GM21737 (cell line): Measurements from ENCODE around the gene LIN7B.
"Not testable (repeated sequence)": the region's sequence is repeated elsewhere in the genome, so short reads cannot be mapped to it uniquely, and the experiment has no call there.

Source experiments
- ATAC-seq: cut with Tn5 transposase; IDR thresholded peaks from one replicate; pipeline ENCODE4 v1.9.1; 2021; ENCODE audit warnings: mild to moderate bottlenecking, moderate library complexity; ENCODE audit not compliant: unreplicated experiment

LIN7B gene

DNA sequence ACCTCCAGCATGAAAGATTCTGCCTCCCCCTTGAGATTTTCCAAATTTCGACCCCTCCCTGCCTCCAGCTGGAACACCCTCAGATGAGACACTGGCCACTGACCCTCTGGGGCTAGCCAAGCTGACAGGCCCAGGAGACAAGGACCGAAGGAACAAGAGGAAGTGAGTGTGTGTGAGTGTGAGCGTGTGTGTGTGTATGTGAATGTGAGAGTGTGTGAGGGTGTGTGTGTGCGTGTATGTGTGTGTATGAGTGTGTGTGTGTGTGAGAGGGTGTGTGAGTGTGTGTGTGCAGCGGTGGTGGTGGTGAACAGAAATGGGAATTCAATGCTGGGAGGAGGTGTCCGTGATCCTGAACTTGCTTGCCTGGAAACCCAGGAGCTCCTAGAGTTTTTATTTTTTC, 27.2 kb downstream of the LIN7B start:
- no peak for ATAC-seq

DNA sequence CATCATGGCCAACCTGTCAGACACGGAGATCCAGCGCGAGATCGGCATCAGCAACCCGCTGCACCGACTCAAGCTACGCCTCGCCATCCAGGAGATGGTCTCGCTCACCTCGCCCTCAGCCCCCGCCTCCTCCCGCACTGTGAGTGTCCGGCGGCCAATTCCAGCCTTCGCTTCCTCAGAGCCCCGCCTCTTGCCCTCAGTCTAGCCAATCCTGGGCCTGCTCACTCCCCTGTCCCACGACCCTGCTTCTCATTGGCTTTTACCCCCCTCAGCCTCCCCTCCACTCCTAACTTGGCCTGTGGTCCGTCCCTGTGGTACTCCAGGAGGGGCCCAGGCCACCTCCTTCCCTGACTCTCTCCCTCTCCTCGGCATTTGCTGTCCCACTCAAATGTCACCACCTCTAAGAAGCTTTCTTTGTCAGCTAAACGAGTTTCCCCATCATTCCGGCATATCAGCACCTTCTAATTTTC, 28.7 kb downstream of the LIN7B start:
- no peak for ATAC-seq

- no peak for ATAC-seq
These were observed 31.6 kb downstream of the LIN7B start for GRCh38 chr19:49145573-49146407.

DNA sequence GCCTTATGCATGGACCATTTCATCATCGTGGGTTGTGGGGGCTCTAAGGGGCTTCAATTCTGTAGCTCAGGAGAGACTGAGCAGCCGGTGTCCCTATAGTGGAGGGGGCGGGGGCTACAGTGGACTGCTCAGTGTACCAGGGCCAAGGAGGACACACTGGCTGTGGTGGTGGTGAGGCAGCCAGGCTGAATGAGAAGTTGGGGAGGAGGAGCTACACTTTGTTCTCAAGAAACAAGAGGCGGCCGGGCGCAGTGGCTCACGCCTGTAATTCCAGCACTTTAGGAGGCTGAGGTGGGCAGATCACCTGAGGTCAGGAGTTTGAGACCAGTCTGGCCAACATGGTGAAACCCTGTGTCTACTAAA, 32.2 kb downstream of the LIN7B start:
- not testable (repeated sequence) for ATAC-seq

- no peak for ATAC-seq
These were observed 34.0 kb downstream of the LIN7B start for GRCh38 chr19:49148044-49148682.

DNA sequence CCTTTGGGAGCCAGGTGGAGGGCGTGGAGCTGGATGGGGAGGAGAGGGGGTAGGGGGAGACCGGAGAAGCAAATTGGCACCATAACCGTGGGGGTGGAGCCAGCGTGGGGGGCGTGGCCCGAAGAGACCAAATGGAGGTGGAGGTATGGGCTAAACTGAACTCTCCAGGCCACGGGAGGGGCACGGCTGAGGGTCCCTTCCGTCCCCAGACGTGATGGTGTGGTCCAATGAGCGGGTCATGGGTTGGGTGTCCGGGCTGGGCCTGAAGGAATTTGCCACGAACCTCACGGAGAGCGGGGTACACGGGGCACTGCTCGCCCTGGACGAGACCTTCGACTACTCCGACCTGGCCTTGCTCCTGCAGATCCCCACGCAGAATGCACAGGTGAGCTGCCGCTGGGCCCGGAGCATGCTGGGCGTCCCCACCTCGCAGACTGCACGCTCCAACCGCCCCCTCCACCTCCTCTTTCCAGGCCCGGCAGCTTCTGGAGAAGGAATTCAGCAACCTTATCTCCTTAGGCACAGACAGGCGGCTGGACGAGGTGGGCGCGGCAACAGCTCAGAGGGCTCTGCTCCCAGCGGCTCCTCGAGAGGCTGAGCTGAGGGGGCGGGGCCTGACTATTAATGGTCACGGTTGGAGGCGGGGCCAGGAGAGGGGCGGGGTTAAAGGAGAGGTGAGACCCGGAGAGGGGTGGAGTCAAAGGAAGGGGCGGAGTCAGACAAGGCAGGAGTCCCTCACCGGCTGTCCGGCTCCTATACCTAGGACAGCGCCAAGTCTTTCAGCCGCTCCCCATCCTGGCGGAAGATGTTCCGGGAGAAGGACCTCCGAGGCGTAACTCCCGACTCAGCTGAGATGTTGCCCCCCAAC, 34.8 kb downstream of the LIN7B start:
- ATAC-seq: no peak

- no peak for ATAC-seq
These were observed 35.5 kb downstream of the LIN7B start for GRCh38 chr19:49149652-49150105.

DNA sequence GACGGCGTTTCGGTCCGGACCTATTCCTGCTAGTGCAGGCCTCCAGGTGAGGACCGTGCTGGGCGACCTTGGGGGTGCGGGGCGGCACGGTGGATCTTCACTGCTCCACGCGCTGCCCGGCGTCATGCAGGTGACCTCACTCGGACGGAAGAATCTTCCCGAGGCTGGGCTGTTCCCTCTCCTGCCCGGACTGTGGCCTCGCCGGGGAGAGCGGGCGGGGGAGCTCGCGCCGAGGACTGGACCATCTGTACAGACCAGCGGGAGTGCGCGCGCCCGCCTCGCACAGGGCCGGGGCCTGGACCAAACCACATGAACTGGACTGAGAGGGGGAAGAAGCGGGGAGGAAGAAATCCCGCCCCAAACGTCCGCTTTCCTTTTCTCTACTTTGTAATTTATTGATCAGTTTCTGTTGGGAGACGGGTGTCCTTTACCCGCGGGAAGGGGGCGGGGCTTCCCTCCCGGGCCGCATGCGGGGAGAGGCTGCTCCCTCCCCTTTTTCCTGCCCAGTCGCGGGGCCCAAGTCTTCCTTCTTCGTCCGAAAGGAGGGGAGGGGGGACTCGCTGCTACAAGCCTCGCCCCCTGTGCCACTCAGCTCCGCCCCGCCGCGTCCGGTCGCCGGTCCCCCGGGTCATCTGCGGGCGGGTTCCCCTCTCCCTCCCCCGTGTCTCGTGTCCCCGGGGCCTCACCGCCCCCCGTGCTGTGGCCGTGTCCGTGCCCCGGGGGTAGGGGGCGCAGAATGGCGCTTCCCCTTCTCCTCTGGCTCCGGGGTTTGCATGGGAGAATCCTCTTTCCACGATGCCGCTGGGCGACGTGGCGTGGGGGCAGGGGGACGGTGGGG, 36.2 kb downstream of the LIN7B start:
- no peak for ATAC-seq

DNA sequence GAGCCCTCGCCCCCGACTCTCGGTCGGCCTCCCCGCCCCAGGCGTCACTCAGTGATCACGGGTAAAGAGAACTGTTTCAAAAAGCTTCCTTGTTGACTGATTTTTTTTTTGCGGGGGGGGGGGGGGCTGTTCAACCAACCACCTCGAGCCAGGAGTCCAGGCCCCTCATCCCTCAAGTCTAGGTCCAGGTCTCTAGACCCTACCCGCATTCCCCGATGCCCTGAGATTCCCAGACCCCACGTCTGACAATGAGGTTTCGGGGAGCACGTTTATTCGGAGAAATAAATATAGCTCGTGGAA, 36.7 kb downstream of the LIN7B start:
- no peak for ATAC-seq

DNA sequence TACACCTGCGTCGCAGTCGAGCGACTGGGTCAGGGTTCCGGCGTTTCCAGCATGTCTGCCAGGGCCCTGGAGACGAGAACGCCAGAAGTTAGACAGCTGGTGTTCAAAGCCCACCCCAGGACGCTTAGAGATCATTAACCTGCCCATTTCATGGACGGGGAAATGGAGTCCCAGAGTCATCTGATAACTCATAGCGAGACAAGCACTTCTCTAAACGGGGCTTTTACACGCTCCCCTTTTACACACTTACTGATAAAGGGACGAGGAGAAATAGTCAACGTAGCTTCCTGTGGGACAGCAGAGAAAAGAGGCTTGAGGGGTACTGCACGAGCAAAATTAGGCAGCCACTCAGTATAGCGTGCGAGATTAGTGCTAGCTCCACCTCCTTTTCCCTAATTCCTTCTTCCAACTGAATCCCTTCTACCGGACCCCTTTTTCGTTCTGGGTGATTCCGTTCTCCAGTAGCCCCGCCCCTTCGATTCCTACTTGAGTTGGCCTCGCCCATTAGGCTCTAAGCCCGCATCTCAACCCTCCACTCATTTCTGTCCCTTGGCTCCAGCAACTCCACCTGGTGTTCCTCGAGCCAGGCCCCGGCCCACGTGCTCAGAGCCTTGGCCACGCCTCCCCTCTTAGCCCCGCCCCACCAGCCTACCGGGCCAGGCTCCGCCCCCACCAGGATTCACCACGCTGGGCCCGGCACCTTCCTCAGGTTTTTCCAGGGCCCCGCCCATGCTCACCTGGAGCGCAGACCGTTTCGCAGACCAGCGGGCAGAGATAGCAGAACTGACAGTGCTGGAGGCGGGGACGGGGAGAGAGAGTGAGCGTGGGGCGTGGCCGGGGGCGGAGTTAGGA, 37.3 kb downstream of the LIN7B start:
- no peak for ATAC-seq

GRCh38 chr19:49152119-49152550, 38.0 kb downstream of the LIN7B start:
- ATAC-seq: no peak

DNA sequence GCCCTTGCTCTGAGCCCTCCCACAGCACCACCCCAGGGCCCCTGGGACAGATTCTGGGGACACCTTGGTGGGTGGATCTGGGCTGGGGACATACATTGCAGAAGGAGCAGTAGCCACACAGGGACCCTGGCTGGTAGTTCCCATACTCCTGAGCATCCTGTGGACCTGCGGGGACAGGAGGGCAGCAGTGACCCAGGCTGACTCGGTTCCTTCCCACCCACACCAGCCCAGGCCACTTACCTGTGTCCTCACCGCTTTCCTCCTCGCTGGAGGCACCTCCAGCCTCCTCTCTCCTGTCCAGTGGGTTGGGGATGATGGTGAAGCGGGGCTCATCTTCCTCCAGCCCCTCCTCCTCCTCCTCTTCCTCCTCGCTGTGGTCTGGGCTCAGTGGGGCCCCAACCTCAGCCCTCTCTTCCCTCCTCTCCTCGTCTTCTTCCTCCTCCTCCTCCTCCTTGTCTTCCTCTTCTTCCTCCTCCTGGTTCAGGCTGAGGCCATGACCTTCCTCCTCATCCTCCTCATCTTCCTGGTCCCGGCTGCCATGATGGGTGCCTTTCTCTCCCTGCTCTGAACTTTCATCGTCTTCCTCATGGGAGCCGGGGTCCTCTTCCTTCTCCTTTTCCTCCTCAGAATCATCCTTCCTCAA, 39.1 kb downstream of the LIN7B start:
- ATAC-seq: no peak

DNA sequence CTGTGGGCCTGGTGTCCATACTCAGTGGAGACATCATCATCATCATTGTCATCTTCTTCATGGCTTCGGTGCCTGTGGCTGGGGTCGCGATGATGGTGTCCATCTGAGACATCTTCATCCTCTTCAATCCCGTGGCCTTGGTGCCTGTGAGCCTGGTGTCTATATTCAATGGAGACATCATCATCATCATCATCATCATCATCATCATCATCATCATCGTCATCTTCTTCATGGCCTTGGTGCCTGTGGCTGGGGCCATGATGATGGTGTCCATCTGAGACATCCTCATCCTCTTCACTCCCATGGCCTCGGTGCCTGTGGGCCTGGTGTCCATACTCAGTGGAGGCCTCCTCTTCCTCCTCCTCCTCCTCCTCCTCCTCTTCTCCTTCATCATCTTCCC, 40.1 kb downstream of the LIN7B start:
- no peak for ATAC-seq

DNA sequence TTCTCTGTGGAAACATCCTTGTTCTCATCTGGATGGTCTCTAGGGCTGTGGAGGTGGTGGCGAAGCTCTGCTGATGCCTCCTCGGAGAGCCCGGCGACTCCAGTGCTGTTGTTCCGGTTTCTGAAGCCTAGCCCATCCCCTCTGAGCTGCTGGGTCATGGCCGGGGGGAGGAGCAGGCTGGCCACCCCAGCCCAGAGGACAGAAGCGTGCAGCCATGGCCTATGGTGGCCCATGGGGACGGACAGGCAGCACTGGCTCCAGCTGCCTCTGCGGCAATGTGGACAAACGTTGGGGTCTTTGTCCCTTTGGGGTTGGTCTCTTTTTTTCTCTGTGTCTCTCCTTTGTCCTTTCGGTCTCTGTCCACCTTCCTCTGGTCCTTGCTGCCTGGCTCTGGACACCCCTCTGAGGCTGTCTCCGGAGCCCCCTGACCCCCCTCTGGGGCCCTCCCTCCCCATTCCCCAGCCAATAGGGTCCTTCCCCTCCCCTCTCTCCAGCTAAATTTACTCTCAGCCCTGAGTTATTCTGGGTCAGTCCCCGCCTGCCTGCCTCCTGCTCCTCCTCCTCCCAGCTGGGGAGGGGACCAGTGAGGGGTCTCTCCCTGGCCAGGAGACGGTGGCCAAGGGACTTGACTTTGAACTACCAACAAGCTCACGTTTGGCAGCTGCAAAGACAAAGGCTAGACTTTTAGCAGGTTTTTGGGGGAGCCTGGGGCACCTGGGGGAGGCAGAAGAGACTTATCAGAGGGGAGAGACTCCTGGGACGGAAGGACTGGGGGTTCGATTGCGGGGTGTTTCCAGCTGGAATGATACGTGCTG, 41.0 kb downstream of the LIN7B start, which contains the start of gene HRC:
HRC (minus strand) TSS at position 392 of the 815 bp plus-strand sequence; CDS start at position 233, 159 bp downstream.
- no peak for ATAC-seq

DNA sequence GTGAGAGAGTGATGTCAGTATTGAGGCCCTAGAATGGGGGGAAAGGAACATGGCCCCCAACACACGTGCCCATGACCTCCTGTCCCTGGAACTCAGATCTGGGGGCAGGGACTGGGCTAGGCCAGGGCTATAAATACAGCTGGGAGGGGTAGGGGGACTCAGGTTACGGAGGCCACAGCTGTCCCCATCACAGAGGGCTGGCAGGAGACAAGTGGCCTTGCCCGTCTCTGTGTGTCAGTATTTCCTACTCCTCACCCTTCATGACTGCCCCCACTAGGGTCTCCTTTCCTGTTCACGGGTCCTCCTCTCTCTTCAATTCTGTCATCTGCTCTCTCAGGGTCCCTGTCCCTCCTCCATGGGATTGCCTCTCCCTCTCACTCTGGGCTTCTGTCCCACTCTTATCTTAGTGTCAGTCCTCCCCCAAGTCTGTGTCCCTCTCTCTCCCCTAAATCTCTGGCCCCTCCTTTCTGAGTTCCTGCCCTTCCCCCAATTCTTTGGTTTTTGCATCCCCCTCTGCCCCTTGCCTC, 41.7 kb downstream of the LIN7B start:
- no peak for ATAC-seq

GRCh38 chr19:49157445-49158224, 43.5 kb downstream of the LIN7B start, which contains the start of gene TRPM4:
TSS of gene TRPM4 (plus strand) at chr19:49157792. CDS start at chr19:49157867, 75 bp downstream.
- no peak for ATAC-seq
